A673 (cell line): ENCODE data around the gene AGO3.

Experiments
- CTCF ChIP-seq: fragments of 300-800, 200-600 bp; sonication (generic); conservative IDR thresholded peaks from 2 replicates; pipeline ENCODE4 v1.5.1; 2017; ENCODE audit warnings: low read depth, mild to moderate bottlenecking, antibody characterized with exemption, low read length, moderate library complexity, mixed read lengths
- EZH2 ChIP-seq: fragments of 200-600 bp; sonication (generic); IDR thresholded peaks from 2 replicates; pipeline ENCODE4 v1.6.1; 2017; ENCODE audit warnings: borderline replicate concordance, low read depth, mild to moderate bottlenecking, mixed read lengths, antibody characterized with exemption, low read length; ENCODE audit not compliant: poor library complexity, severe bottlenecking

GRCh38 chr1:36085126-36085525 is 154.2 kb downstream of the AGO3 start:
- TF ChIP-seq EZH2 (no peak), CTCF (no peak)
